Stomach (tissue), 4 donors: Measurements from ENCODE around the gene ADM.
A peak's percentile ranks its signal among the peaks of the same experiment; 100 is the strongest.

ENCODE experiments used
- CTCF ChIP-seq, 7 experiments: fragments of 450-650 bp in 4 of 7; fragments of 200-600 bp in 3 of 7; sonication (generic) in 3 of 7; IDR thresholded peaks; one replicate each; pipeline ENCODE4 v1.5.1; 2016 to 2019; ENCODE audit warnings: antibody characterized with exemption in 7 of 7, control low read depth in 2 of 7, mild to moderate bottlenecking in 1 of 7
- EP300 ChIP-seq: sonication (generic); formaldehyde crosslinking; IDR thresholded peaks from one replicate; pipeline ENCODE4 v1.6.1; 2017; ENCODE audit warnings: antibody characterized with exemption
- POLR2A ChIP-seq, 4 donors: fragments of 450-650 bp; IDR thresholded peaks; one replicate each; pipeline ENCODE4 v1.6.1; 2016; ENCODE audit warnings: antibody characterized with exemption in 4 of 4, control low read depth in 2 of 4, mild to moderate bottlenecking in 1 of 4, moderate library complexity in 1 of 4
- POLR2AphosphoS5 ChIP-seq, 3 donors: sonication (generic); formaldehyde crosslinking; IDR thresholded peaks; one replicate each; pipeline ENCODE4 v1.6.1; 2016; ENCODE audit warnings: antibody characterized with exemption in 3 of 3

DNA sequence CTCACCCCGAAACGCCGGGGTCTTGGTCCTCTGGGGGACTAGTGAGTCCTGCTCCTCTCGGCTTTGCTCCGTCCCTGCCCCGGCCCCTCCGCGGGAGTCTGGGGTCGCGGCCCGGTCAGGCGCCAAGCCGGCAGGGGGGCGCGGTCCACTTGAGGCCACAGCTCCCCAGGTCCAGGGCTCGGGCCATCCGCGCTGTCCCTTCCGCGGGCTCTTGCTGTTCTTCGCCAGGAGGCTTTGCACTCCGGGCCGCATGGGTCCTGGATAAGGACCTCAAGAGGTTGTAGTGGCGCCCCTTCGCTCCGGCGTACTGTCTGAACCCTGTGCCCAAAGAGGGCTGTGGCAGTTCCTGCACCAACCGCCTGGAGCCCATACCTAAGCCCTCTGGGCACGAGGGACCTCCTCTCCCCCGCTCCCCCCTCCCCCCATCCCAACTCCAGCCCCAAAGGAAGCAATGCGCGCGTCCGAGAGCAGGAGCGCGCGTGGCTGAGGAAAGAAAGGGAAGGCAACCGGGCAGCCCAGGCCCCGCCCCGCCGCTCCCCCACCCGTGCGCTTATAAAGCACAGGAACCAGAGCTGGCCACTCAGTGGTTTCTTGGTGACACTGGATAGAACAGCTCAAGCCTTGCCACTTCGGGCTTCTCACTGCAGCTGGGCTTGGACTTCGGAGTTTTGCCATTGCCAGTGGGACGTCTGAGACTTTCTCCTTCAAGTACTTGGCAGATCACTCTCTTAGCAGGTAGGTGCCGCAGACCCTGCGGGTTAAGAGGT lies at the start of gene ADM:
- TF ChIP-seq CTCF (IDR thresholded peaks at IDR 0.05) = peak in 5 of 7 experiments; percentile 29 to 61 (median 38)
- no peak for TF ChIP-seq EP300
- peak in 2 of 4 donors; percentile 76 to 83 for TF ChIP-seq POLR2A (IDR thresholded peaks at IDR 0.05)
- TF ChIP-seq POLR2AphosphoS5 (IDR thresholded peaks at IDR 0.05) = peak; percentile 84 to 99 (median 98)
